Activated B cell treated with CpG ODN at 0.5 μM for 24 hours (primary cell): ENCODE data around the gene SMC1A. TPM values are rescaled to one million over a fixed set of nuclear protein-coding genes. Genes with fewer than 3 reads are reported as not detected.

Source experiments
- ATAC-seq: fragments of 200-7000 bp; cut with Tn5 transposase; one replicate; pipeline ENCODE4 v1.10.0; 2021; ENCODE audit warnings: low read depth, mild to moderate bottlenecking, moderate library complexity
- CTCF ChIA-PET: fragments of 350-600 bp; sonication (Branson Sonifier 250); formaldehyde crosslinking; loops from one replicate; lab custom pipeline; 2021; ENCODE audit warnings: antibody characterized with exemption; lab: Charles Lee
- POLR2A ChIA-PET: fragments of 350-600 bp; sonication (Branson Sonifier 250); formaldehyde crosslinking; loops from one replicate; lab custom pipeline; 2021; ENCODE audit warnings: antibody characterized with exemption; lab: Charles Lee
- DNase-seq: peaks from one replicate; pipeline ENCODE4 v3.0.0; 2022
- H3K27ac Mint-ChIP-seq: one replicate; pipeline ENCODE4 v1.8.0; 2020; ENCODE audit warnings: mixed read lengths
- H3K27me3 Mint-ChIP-seq: one replicate; pipeline ENCODE4 v1.8.0; 2021; ENCODE audit warnings: mixed read lengths
- H3K36me3 Mint-ChIP-seq: one replicate; pipeline ENCODE4 v1.8.0; 2021; ENCODE audit warnings: low read depth, mixed read lengths
- H3K4me1 Mint-ChIP-seq: one replicate; pipeline ENCODE4 v1.8.0; 2021; ENCODE audit warnings: mixed read lengths
- H3K4me3 Mint-ChIP-seq: one replicate; pipeline ENCODE4 v1.8.0; 2020; ENCODE audit warnings: mild to moderate bottlenecking, mixed read lengths
- H3K9me3 Mint-ChIP-seq: one replicate; pipeline ENCODE4 v1.8.0; 2020; ENCODE audit warnings: mixed read lengths
- intact Hi-C: fragments of 100-400 bp; cut with micrococcal nuclease; formaldehyde crosslinking; loops from one replicate; pipeline ENCODE4 v1.15.1; 2024
- total RNA-seq: library from RNA; stranded (reverse); gene quantifications from 2 replicates; pipeline ENCODE4 v1.2.3, GENCODE V29; 2022
- TF ChIP-seq, protein P1 (sequence below): fragments of 200-600 bp; IDR thresholded peaks from one replicate; pipeline ENCODE4 v1.8.0; 2022; ENCODE audit warnings: antibody characterized with exemption, mild to moderate bottlenecking

SMC1A gene
- total RNA-seq, 1 donor from 2014 or later: 75.8 TPM

DNA sequence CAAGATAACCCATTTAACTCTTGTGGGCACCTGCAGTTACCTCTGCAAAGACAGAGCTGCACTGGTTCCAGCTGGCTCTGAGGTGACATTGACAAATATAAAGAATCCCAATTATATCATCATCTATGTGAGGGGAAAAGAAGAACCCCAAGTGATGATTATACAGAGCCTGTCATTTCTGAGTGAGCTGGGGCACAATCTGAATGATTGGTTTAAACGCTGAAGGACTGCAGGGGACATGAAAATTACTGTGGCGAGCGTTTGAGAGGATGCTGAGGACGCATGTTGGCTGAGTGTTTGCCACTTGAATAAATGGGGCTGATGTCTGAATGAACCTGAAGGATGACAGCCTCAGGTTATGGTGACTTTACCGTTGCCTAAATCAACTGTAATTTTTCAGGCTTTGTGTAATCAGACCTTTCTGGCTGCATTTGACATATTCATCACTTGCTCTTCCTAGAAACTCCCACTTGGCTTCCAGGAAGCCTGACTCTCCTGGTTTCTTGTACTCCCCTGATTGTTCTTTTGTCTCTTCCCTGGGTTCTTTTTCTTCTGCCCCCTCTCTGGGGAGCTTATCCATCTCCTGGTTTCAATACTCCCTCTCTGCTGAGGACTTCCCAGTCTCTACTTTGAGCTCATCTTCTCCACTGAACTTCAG, 15.8 kb upstream of the SMC1A start:
- Mint-ChIP-seq H3K4me3 (no peak overlapping the region), H3K4me1 (peaks cover 19% of the 10 kb centered on the region), H3K9me3 (no peaks in the 10 kb centered on the region), H3K27me3 (peaks cover 9% of the 10 kb centered on the region), H3K36me3 (peaks cover 5% of the 10 kb centered on the region), H3K27ac (no peak overlapping the region)
- POLR2A ChIA-PET: no interaction called here
- CTCF ChIA-PET: interaction anchor here (1.0 kb wide), 1 partner anchor 121 kb away, joined by 3 read pairs; no protein-coding TSS in a partner anchor
- intact Hi-C loops: no loop called here
- TF ChIP-seq, protein P1, sequence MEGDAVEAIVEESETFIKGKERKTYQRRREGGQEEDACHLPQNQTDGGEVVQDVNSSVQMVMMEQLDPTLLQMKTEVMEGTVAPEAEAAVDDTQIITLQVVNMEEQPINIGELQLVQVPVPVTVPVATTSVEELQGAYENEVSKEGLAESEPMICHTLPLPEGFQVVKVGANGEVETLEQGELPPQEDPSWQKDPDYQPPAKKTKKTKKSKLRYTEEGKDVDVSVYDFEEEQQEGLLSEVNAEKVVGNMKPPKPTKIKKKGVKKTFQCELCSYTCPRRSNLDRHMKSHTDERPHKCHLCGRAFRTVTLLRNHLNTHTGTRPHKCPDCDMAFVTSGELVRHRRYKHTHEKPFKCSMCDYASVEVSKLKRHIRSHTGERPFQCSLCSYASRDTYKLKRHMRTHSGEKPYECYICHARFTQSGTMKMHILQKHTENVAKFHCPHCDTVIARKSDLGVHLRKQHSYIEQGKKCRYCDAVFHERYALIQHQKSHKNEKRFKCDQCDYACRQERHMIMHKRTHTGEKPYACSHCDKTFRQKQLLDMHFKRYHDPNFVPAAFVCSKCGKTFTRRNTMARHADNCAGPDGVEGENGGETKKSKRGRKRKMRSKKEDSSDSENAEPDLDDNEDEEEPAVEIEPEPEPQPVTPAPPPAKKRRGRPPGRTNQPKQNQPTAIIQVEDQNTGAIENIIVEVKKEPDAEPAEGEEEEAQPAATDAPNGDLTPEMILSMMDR: no peak
- ATAC-seq (no peak), DNase-seq (no peak)

DNA sequence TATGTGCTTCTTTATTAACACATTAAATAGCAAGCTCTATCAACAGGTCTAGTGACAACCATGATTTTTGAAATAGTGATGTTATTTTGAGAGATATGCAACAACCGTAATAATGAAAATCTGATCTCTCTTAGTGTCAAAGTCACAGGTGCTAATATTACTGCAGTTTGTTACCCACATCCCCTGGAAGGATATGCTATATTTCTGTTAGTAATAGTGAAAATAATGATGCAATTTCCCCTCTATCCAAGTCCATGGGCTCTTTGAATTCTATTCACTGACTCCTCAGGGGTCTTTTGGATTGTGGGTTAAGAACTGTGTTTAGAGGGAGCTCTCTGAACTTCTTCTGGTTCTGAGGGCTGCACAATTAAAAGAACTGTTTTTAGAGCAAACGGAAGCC, 14.8 kb upstream of the SMC1A start:
- ATAC-seq: no peak
- H3K36me3 Mint-ChIP-seq: peaks cover 7% of the 10 kb centered on the region
- POLR2A ChIA-PET: interaction anchor here (0.9 kb wide), 1 partner anchor 15 kb away, joined by 3 read pairs; the partner anchor contains the start of genes RIBC1 and SMC1A

DNA sequence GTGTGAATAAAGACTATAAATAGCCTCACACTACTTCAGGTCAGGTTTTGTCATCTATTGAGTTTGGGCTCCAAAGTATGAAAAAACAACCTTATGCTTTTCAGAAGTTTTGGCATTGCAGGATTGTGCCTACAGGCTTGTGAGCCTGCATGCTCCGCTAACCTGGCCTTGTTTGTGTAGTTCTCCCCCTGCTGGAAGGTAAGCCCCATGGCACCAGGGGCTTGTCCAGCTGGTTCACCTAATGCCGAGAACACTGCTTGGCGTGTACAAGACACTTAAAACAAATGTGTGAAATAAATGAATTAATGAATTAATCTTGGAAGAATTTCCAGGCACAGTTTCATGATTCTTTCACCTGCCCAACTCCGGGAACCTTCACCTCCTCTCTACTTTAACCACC, 13.5 kb upstream of the SMC1A start:
- H3K4me3 Mint-ChIP-seq: no peak overlapping the region
- ChIA-PET CTCF (interaction anchor here (1.4 to 3.0 kb wide), 3 partner anchors 117 to 123 kb away, joined by 4 to 12 read pairs (median 4); no protein-coding TSS in a partner anchor), POLR2A (interaction anchor here (1.3 to 1.4 kb wide), 2 partner anchors 13 to 123 kb away, joined by 3 to 10 read pairs; partner anchors contain the start of genes RIBC1 and SMC1A)
- no peak for DNase-seq
- no peaks in the 10 kb centered on the region for H3K9me3 Mint-ChIP-seq
- H3K4me1 Mint-ChIP-seq: peaks cover 15% of the 10 kb centered on the region
- H3K27me3 Mint-ChIP-seq: peaks cover 9% of the 10 kb centered on the region
- peak; percentile 67 for ATAC-seq
- peaks cover 17% of the 10 kb centered on the region for H3K36me3 Mint-ChIP-seq
- no peak overlapping the region for H3K27ac Mint-ChIP-seq
- TF ChIP-seq, protein P1: peak; percentile 35
- intact Hi-C loops: loop anchor here (1.0 kb wide), 3 partner anchors 119 to 152 kb away; no protein-coding TSS in a partner anchor

More for the DNA sequence above, 14.8 kb upstream of the SMC1A start:
- Mint-ChIP-seq H3K4me3 (no peak overlapping the region), H3K9me3 (no peaks in the 10 kb centered on the region), H3K4me1 (peaks cover 19% of the 10 kb centered on the region), H3K27ac (no peak overlapping the region), H3K27me3 (peaks cover 9% of the 10 kb centered on the region)
- no peak for DNase-seq
- CTCF ChIA-PET: interaction anchor here (1.0 to 3.0 kb wide), 4 partner anchors 9 to 124 kb away, joined by 3 to 12 read pairs (median 4); no protein-coding TSS in a partner anchor
- intact Hi-C loops: no loop called here
- TF ChIP-seq, protein P1: no peak

DNA sequence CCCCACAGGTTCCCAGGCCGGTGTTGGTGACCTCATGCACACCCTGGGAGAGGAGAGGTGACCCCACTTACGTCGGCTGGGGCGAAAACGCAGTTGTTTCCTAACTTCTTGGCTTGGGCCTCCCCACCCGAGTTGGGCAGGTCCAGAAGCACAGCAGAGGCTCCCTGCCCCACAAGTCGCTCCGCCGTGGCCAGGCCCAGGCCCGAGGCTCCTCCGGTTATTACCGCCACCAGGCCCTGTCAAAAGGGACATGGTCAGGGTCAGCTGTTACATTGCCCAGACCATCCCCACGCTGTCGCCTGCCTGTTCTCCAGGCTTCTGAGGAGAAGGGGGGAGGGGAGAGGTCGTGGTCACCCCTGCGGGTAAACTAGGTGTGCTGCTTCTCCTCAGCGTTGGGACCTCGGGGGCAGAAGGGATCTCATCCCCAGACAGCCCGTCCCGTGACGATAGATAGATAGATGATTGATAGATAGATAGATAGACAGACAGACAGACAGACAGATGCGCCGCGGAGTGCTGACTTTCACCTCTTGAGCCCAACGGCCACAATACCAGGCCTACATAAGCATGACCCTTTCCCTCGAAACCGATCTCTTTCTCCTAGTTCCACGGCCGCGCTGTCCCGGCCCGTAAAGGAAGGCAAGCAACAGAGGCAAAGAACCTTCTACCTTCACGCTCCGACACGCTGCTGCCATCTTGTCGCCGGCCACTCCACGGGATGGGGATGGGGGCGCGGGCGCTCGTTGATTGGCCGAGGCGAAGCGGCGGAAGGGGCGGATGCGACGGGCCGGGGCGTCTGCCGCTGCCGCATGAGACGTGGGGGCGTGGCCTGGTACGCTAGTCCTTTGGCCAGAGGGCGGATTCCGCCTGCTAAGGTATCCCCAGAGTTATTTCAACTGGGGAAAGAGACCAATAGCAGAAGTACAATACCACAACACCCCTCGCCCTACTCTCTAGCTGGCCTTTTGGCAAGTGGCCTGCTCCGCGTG, 11.5 kb upstream of the SMC1A start, which contains the start of gene HSD17B10:
TSS of gene HSD17B10 (minus strand) at position 720 of the 989 bp plus-strand sequence. CDS start at position 695, 25 bp downstream.
- H3K4me1 Mint-ChIP-seq: peaks cover 12% of the 10 kb centered on the region

More for the DNA sequence above, 11.5 kb upstream of the SMC1A start, which contains the start of gene HSD17B10:
- POLR2A ChIA-PET: interaction anchor here (1.2 to 2.5 kb wide), 2 partner anchors 11 to 121 kb away, joined by 4 to 14 read pairs; partner anchors contain the start of genes RIBC1 and SMC1A
- H3K27me3 Mint-ChIP-seq: peaks cover 6% of the 10 kb centered on the region
- ATAC-seq: peak; percentile 98
- H3K9me3 Mint-ChIP-seq: no peaks in the 10 kb centered on the region
- H3K36me3 Mint-ChIP-seq: peaks cover 36% of the 10 kb centered on the region
- peak within 1 kb of the TSS; percentile 90 for H3K27ac Mint-ChIP-seq
- peak; percentile 75 for DNase-seq
- CTCF ChIA-PET: interaction anchor here (3.0 kb wide), 1 partner anchor 121 kb away, joined by 12 read pairs; no protein-coding TSS in a partner anchor
- intact Hi-C loops: loop anchor here (1.0 to 5.0 kb wide), 3 partner anchors 12 to 923 kb away; partner anchors contain the start of genes FAM120C, RIBC1, SMC1A and WNK3
- TF ChIP-seq, protein P1: no peak
- H3K4me3 Mint-ChIP-seq: peak within 1 kb of the TSS; percentile 93
